GM18951 (cell line): ENCODE measurements around the gene PLD5.
"Not testable (repeated sequence)": the region's sequence is repeated elsewhere in the genome, so short reads cannot be mapped to it uniquely, and the experiment has no call there.

Experiments
- POLR2A ChIP-seq: IDR thresholded peaks from 4 replicates; pipeline ENCODE4 v1.6.1; 2011; ENCODE audit warnings: mild to moderate bottlenecking; ENCODE audit not compliant: insufficient read length, insufficient read depth; ENCODE audit errors: extremely low read depth
- in situ Hi-C: fragments of 300-500 bp; cut with MboI; formaldehyde crosslinking; loops from one replicate; pipeline ENCODE4 v1.12.0; 2022; ENCODE audit warnings: low sequenced_read_pairs, mixed read lengths, inconsistent platforms; ENCODE audit not compliant: unreplicated experiment

Gene PLD5

GRCh38 chr1:242086706-242087105 is 437.8 kb downstream of the PLD5 start:
- in situ Hi-C loops, result no loop called here
- no peak for TF ChIP-seq POLR2A

- in situ Hi-C loops, result no loop called here
- TF ChIP-seq POLR2A, result no peak
Measured at GRCh38 chr1:242086093-242086492, 438.4 kb downstream of the PLD5 start.

GRCh38 chr1:242083742-242084141 is 440.8 kb downstream of the PLD5 start:
- no peak for TF ChIP-seq POLR2A
- in situ Hi-C loops, result no loop called here

GRCh38 chr1:242081446-242081845 is 443.1 kb downstream of the PLD5 start:
- no peak for TF ChIP-seq POLR2A
- in situ Hi-C loops, result no loop called here

GRCh38 chr1:242065813-242066212 is 458.7 kb downstream of the PLD5 start:
- in situ Hi-C loops, result no loop called here
- TF ChIP-seq POLR2A, result no peak

- no peak for TF ChIP-seq POLR2A
- in situ Hi-C loops, result no loop called here
Measured at GRCh38 chr1:242062271-242062670, 462.2 kb downstream of the PLD5 start.

- TF ChIP-seq POLR2A, result no peak
- in situ Hi-C loops, result no loop called here
Measured at GRCh38 chr1:242059976-242060375, 464.5 kb downstream of the PLD5 start.

GRCh38 chr1:242058582-242058981 is 465.9 kb downstream of the PLD5 start:
- in situ Hi-C loops, result not testable (repeated sequence)

GRCh38 chr1:242058181-242058580 is 466.3 kb downstream of the PLD5 start:
- in situ Hi-C loops, result not testable (repeated sequence)

- in situ Hi-C loops, result no loop called here
Measured at GRCh38 chr1:242057745-242058115, 466.8 kb downstream of the PLD5 start.

GRCh38 chr1:242056988-242057744 is 467.3 kb downstream of the PLD5 start:
- in situ Hi-C loops, result no loop called here
- TF ChIP-seq POLR2A, result no peak

More at GRCh38 chr1:242057745-242058115, 466.8 kb downstream of the PLD5 start:
- TF ChIP-seq POLR2A, result no peak

GRCh38 chr1:242055749-242056320 is 468.7 kb downstream of the PLD5 start:
- no peak for TF ChIP-seq POLR2A
- in situ Hi-C loops, result no loop called here

- TF ChIP-seq POLR2A, result no peak
- in situ Hi-C loops, result no loop called here
Measured at GRCh38 chr1:242043165-242043564, 481.3 kb downstream of the PLD5 start.

- no peak for TF ChIP-seq POLR2A
- in situ Hi-C loops, result no loop called here
Measured at GRCh38 chr1:242034392-242034791, 490.1 kb downstream of the PLD5 start.
